ENCODE results near the gene CHADL.

DNA sequence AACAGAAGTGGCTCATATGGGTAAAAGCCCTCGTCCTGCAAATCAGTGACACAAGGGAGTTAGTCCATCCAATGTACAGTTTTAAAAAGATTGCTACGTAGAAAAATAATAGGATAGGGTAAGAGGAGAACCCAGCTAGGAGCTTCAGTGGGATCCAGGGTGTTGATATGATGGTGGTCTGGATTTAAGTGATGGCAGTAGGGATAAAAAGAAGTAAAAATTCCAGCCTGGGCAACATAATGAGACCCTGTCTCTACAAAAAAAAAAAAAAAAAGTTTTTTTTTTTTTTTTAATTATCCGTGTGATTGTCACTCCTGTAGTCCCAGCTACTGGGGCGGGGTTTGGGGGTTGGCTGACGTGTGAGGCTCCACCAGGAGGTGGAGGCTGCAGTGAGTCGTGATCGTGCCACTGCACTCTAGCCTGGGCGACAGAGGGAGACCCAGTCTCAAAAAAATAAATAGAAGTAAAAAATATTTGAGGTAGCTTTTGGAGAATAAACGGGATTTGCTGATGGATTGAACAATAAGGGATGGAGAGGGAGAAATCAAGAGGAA, 42.6 kb downstream of the CHADL start:
- peak in 1 of 2 experiments; percentile 1; a peak in 1 of 4 replicates for TF ChIP-seq CTCF (conservative IDR thresholded peaks at IDR 0.05; ENCODE audit: low read depth in 2 of 2)
- no peak for TF ChIP-seq EZH2phosphoT487 (IDR thresholded peaks at IDR 0.05; ENCODE audit: unreplicated experiment)
- no peak for TF ChIP-seq REST (IDR thresholded peaks at IDR 0.05; ENCODE audit: unreplicated experiment)
- no peak for TF ChIP-seq POLR2AphosphoS5 (IDR thresholded peaks at IDR 0.05; ENCODE audit: low read depth)
- no peak for TF ChIP-seq EZH2 (IDR thresholded peaks at IDR 0.05; ENCODE audit: low read depth, unreplicated experiment)
- TF ChIP-seq JUNB (IDR thresholded peaks at IDR 0.05; ENCODE audit: unreplicated experiment): no peak
- no peak for TF ChIP-seq CREB1 (CRISPR knock-in tag; IDR thresholded peaks at IDR 0.05; ENCODE audit: low read depth)
- TF ChIP-seq ETS1 (IDR thresholded peaks at IDR 0.05): no peak
- no peak for TF ChIP-seq NANOG (IDR thresholded peaks at IDR 0.05; ENCODE audit: borderline replicate concordance)
